HepG2 (cell line): ENCODE data around the gene LAMTOR3. TPM values are rescaled to one million over a fixed set of nuclear protein-coding genes. Genes with fewer than 3 reads are reported as not detected.

ENCODE experiments used
- CCDC6 ChIP-seq: sonication (generic); formaldehyde crosslinking; IDR thresholded peaks from 2 replicates; pipeline ENCODE4 v1.8.1; 2022; ENCODE audit warnings: mild to moderate bottlenecking, missing genetic modification reagents, moderate library complexity
- CREB3 ChIP-seq: sonication (generic); formaldehyde crosslinking; IDR thresholded peaks from 2 replicates; pipeline ENCODE4 v1.5.0; 2020; ENCODE audit warnings: missing genetic modification reagents
- ELK4 ChIP-seq: sonication (generic); formaldehyde crosslinking; IDR thresholded peaks from 2 replicates; pipeline ENCODE4 v1.9.0; 2021; ENCODE audit warnings: missing genetic modification reagents, borderline replicate concordance
- HMG20B ChIP-seq: conservative IDR thresholded peaks from 2 replicates; pipeline ENCODE4 v1.6.1; 2016; ENCODE audit warnings: missing genetic modification reagents, missing compliant biosample characterization
- HNRNPL ChIP-seq: fragments of 200-400 bp; formaldehyde crosslinking; IDR thresholded peaks from 2 replicates; pipeline ENCODE4 v1.6.1; 2017; ENCODE audit warnings: mild to moderate bottlenecking, low read depth, low read length
- HNRNPLL ChIP-seq: fragments of 200-400 bp; formaldehyde crosslinking; IDR thresholded peaks from 2 replicates; pipeline ENCODE4 v1.6.1; 2017; ENCODE audit warnings: mild to moderate bottlenecking, low read depth, low read length; ENCODE audit not compliant: poor library complexity, severe bottlenecking
- IKZF1 ChIP-seq: fragments of 450-650 bp; IDR thresholded peaks from 2 replicates; pipeline ENCODE4 v1.7.1; 2016
- IRF2 ChIP-seq: IDR thresholded peaks from 2 replicates; pipeline ENCODE4 v1.6.1; 2018; ENCODE audit warnings: missing genetic modification reagents, missing compliant biosample characterization
- KDM1A ChIP-seq: IDR thresholded peaks from 2 replicates; pipeline ENCODE4 v1.6.1; 2016; ENCODE audit warnings: missing compliant biosample characterization
- MLX ChIP-seq: IDR thresholded peaks from 2 replicates; pipeline ENCODE4 v1.6.1; 2016
- NFYB ChIP-seq: sonication (generic); formaldehyde crosslinking; IDR thresholded peaks from 2 replicates; pipeline ENCODE4 v1.4.0; 2020; ENCODE audit warnings: missing genetic modification reagents
- PCBP2 ChIP-seq: fragments of 200-400 bp; formaldehyde crosslinking; optimal IDR thresholded peaks from 2 replicates; pipeline ENCODE3; 2018; ENCODE audit warnings: low read length, low read depth; ENCODE audit not compliant: poor library complexity, severe bottlenecking
- POGK ChIP-seq: sonication (generic); formaldehyde crosslinking; conservative IDR thresholded peaks from 2 replicates; pipeline ENCODE4 v1.8.0; 2022; ENCODE audit warnings: mild to moderate bottlenecking, moderate library complexity, missing genetic modification reagents
- REXO4 ChIP-seq: sonication (generic); formaldehyde crosslinking; IDR thresholded peaks from 2 replicates; pipeline ENCODE4 v1.8.0; 2022; ENCODE audit warnings: missing genetic modification reagents, mild to moderate bottlenecking, borderline replicate concordance
- SIN3B ChIP-seq: fragments of 150-350 bp; IDR thresholded peaks from 2 replicates; pipeline ENCODE4 v1.6.1; 2014; ENCODE audit warnings: low read length
- SP5 ChIP-seq: IDR thresholded peaks from 2 replicates; pipeline ENCODE4 v1.6.1; 2016; ENCODE audit warnings: low read depth, borderline replicate concordance
- SRSF4 ChIP-seq: fragments of 200-400 bp; formaldehyde crosslinking; IDR thresholded peaks from one replicate; pipeline ENCODE4 v1.6.1; 2018; ENCODE audit warnings: mild to moderate bottlenecking, low read depth, low read length, moderate library complexity; ENCODE audit not compliant: poor library complexity, severe bottlenecking
- ZBTB43 ChIP-seq: sonication (generic); formaldehyde crosslinking; conservative IDR thresholded peaks from 2 replicates; pipeline ENCODE4 v1.4.0; 2020; ENCODE audit warnings: missing genetic modification reagents
- ZFAT ChIP-seq: sonication (generic); formaldehyde crosslinking; conservative IDR thresholded peaks from 2 replicates; pipeline ENCODE4 v1.8.1; 2023; ENCODE audit warnings: missing genetic modification reagents, inconsistent platforms
- ZNF280D ChIP-seq: sonication (generic); formaldehyde crosslinking; IDR thresholded peaks from 2 replicates; pipeline ENCODE4 v1.5.1; 2020; ENCODE audit warnings: mild to moderate bottlenecking, missing genetic modification reagents
- polyA plus RNA-seq, 8 experiments: library from polyadenylated mRNA; depleted of rRNA in 3 of 8; stranded (reverse) in 7 of 8; unstranded in 1 of 8; fragments of >200 nt; fragmentation: Illumina TruSeq in 4 of 8; extraction: Trizol in 4 of 8; gene quantifications; 2 replicates each; pipeline versions ENCODE4 v1.2.1 to v1.2.3, GENCODE V29; 2011 to 2016; ENCODE audit warnings: low read depth in 4 of 8, missing spikeins in 1 of 8, mixed read lengths in 1 of 8; ENCODE audit not compliant: insufficient read depth in 1 of 8
- total RNA-seq, 5 experiments: library from RNA; depleted of rRNA; stranded (reverse); fragments of >200 nt; fragmentation: Illumina TruSeq; extraction: Trizol; gene quantifications; 2 replicates each; pipeline ENCODE4 v1.2.3, GENCODE V29; 2016; ENCODE audit warnings: low read depth in 1 of 5

LAMTOR3 gene
- total and polyA plus RNA-seq, 2 of the 13 experiments (the other 11 are each of a cell fraction or from before 2014, with no cell fraction given) = 47.6 to 49.1 TPM

- TF ChIP-seq NFYB (CRISPR knock-in tag) = no peak; the same call in 1 of the 2 replicates
- TF ChIP-seq ELK4 (CRISPR knock-in tag) = no peak
- no peak for TF ChIP-seq ZFAT
- peak; percentile 55; the same call in 1 of the 2 replicates for TF ChIP-seq IRF2
- TF ChIP-seq PCBP2 = no peak
- no peak; the same call in 1 of the 2 replicates for TF ChIP-seq ZBTB43 (CRISPR knock-in tag)
- TF ChIP-seq HMG20B (CRISPR knock-in tag) = 0 out of 2 replicates have a peak, but pooled peaks have one; percentile 9
- TF ChIP-seq KDM1A = no peak
- TF ChIP-seq POGK (CRISPR knock-in tag) = no peak
- peak; percentile 31; the same call in 1 of the 2 replicates for TF ChIP-seq ZNF280D (CRISPR knock-in tag)
- peak; percentile 96 for TF ChIP-seq HNRNPLL
- no peak for TF ChIP-seq REXO4
- 0 out of 2 replicates have a peak, but pooled peaks have one; percentile 8 for TF ChIP-seq SP5 (CRISPR knock-in tag)
- no peak for TF ChIP-seq SRSF4
- 0 out of 2 replicates have a peak, but pooled peaks have one; percentile 12 for TF ChIP-seq MLX
- no peak for TF ChIP-seq CREB3
- TF ChIP-seq HNRNPL = no peak
- TF ChIP-seq IKZF1 = no peak
- peak; percentile 79 for TF ChIP-seq SIN3B
- no peak for TF ChIP-seq CCDC6 (CRISPR knock-in tag)
Observed at GRCh38 chr4:99894161-99894997, at the start of gene LAMTOR3 (continued).
